ENCODE results near the gene CAPN12. TPM values are rescaled to one million over a fixed set of nuclear protein-coding genes. Genes with fewer than 3 reads are reported as not detected.

CAPN12 gene
- total and polyA plus RNA-seq, 2 of the 8 experiments (the other 6 are each of a cell fraction or from before 2014, with no cell fraction given) = 8.8 to 20.0 TPM

DNA sequence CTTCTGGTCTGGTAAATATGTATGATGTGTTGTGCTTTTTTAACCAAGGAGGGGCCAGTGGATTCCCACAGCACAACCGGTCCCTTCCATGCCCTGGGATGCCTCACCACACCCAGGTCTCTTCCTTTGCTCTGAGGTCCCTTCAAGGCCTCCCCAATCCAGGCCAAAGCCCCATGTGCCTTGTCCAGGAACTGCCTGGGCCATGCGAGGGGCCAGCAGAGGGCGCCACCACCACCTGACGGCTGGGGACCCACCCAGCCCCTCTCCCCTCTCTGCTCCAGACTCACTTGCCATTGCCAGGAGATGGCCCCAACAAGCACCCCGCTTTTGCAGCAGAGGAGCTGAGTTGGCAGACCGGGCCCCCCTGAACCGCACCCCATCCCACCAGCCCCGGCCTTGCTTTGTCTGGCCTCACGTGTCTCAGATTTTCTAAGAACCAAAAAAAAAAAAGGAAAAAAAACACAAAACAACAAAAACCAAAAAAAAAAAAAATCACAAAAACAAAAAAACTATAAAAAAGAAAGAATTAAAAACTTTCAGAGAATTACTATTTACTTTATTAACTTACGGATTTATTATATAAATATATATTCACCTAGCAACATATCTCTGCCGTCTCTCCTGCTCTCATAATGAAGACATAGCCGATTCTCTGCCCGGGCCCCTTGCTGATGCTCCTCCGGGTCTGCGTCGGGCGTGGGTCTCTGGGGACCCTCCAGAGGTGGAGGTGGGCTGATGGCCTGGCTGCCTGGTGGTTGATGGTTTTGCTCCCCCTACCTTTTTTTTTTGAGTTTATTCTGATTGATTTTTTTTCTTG lies 14.4 kb downstream of the CAPN12 start (continued):
- TF ChIP-seq YY1 (IDR thresholded peaks at IDR 0.05; ENCODE audit: low read depth, low read length) (0 out of 2 replicates have a peak, but pooled peaks have one; percentile 31), MAFK (IDR thresholded peaks at IDR 0.05; ENCODE audit: low read depth, low read length) (no peak), GABPA (IDR thresholded peaks at IDR 0.05; ENCODE audit: borderline replicate concordance, insufficient read depth, low read length) (peak; percentile 68; the same call in 1 of the 2 replicates), JUN (IDR thresholded peaks at IDR 0.05; ENCODE audit: low read depth, low read length) (no peak), KDM4A (IDR thresholded peaks at IDR 0.05; ENCODE audit: low read depth, low read length, severe bottlenecking) (no peak), RFX5 (IDR thresholded peaks at IDR 0.05; ENCODE audit: borderline replicate concordance, low read depth, low read length) (no peak)
- TF ChIP-seq, protein P1, sequence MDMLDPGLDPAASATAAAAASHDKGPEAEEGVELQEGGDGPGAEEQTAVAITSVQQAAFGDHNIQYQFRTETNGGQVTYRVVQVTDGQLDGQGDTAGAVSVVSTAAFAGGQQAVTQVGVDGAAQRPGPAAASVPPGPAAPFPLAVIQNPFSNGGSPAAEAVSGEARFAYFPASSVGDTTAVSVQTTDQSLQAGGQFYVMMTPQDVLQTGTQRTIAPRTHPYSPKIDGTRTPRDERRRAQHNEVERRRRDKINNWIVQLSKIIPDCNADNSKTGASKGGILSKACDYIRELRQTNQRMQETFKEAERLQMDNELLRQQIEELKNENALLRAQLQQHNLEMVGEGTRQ (IDR thresholded peaks at IDR 0.05; ENCODE audit: low read length) = no peak
- TF ChIP-seq, protein P2, sequence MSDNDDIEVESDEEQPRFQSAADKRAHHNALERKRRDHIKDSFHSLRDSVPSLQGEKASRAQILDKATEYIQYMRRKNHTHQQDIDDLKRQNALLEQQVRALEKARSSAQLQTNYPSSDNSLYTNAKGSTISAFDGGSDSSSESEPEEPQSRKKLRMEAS (IDR thresholded peaks at IDR 0.05) = peak; percentile 85
